Fibroblast of skin of scalp (primary cell): ENCODE results near the gene DSG3.
"Not testable (repeated sequence)": the region's sequence is repeated elsewhere in the genome, so short reads cannot be mapped to it uniquely, and the experiment has no call there.

Experiments used
- DNase-seq: peaks from one replicate; pipeline ENCODE4 v3.0.0-alpha.2; 2013

The DSG3 gene

DNA sequence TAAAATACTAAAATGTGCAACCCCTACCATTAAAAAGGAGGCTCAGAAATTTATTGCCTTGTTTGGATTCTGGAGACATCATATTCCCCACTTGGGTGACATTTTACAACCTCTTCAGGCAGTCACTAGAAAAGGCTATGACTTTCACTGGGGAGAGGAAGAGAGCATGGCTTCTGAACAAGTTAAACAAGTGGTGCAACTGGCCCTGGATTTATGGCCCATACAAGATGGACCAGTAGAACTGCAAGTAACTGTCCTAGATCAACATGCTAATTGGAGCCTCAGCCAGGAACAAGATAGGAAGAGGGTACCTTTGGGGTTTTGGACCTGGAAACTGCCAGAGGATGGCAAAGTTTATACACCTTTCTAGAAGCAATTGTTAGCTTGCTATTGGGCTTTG is 46.4 kb downstream of the DSG3 start:
- DNase-seq = no peak

DNA sequence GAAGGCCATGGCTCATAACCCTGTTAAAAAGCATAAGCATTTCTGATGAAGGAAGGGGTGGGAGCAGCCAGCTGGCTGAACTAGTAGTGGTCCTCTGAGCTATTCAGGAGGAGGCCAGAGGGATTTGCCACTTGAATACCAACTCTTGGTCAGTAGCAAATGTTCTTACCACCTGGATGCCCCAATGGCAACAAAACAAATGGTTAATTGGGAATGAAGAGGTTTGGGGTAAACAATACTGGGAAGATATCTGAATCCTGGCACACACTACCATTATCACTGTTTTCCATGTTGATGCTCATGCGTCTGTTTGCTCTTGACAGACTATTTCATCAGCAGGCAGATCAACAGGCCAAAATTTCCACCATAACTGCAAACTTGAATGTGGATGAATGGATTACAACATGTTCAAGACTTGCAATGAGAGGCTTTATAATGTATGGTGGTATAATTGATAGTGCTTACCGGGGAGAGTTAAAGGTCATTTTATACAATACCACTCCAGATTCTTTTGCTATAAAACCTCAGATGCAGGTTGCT is 47.2 kb downstream of the DSG3 start:
- not testable (repeated sequence) for DNase-seq

DNA sequence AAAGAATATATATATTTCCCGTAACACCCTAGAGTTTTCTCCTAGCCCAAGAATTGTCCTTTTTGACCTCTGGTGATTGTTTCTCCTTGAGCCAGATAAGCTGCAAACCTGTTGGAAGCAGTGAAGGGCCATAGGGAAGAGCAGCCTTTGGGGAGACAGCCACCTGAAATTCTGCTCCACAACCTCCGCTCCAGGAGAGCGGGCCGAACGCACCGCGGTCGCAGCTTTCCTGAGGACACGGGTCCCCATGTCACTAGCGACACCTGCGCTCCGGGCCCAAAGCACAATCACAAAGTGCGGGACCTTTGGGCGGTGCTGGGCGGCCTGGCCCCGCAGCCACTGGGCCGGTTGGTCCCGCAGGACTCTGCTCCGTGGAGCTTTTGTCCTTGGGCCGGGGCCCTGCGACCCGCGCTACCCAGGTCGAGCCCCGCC is 49.9 kb downstream of the DSG3 start:
- no peak for DNase-seq

DNA sequence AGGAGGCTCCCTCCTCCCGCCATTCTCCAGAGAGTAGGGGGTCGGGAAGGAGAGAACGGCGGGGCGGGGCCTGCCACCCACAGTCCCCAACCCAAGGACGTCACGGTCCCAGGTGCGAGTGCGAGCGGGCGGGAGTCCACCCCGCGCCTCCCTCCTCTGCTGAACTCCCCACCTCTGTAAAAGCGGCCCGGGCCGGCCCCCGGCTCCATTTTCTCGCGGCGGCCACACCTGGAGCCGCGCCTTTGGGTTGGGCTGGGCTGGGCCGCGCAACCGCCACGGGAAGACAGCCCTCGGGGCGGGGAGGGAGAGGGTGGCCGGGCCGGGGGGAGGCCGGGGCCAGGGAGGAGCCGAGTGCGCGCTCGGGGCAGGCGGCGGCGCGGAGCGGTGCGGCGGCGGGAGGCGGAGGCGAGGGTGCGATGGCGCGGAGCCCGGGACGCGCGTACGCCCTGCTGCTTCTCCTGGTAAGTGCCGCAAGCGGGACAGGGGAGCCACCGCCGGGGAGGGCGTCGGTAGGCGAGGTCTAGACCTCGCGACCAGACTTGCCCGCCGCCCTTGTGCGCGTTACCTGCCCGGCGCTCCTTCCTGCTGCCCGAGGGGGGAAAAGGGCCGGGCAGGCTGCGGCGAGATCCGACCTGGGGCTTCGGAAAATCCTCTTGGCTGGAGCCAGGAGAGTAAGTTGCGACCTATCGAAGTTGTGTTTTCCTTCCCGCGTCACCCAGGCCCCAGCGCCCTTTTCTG is 50.5 kb downstream of the DSG3 start, which contains the start of gene DSG2:
TSS of gene DSG2 (plus strand) at position 342 of the 738 bp plus-strand sequence. CDS start at position 417, 75 bp downstream.
- peak; percentile 2 for DNase-seq

DNA sequence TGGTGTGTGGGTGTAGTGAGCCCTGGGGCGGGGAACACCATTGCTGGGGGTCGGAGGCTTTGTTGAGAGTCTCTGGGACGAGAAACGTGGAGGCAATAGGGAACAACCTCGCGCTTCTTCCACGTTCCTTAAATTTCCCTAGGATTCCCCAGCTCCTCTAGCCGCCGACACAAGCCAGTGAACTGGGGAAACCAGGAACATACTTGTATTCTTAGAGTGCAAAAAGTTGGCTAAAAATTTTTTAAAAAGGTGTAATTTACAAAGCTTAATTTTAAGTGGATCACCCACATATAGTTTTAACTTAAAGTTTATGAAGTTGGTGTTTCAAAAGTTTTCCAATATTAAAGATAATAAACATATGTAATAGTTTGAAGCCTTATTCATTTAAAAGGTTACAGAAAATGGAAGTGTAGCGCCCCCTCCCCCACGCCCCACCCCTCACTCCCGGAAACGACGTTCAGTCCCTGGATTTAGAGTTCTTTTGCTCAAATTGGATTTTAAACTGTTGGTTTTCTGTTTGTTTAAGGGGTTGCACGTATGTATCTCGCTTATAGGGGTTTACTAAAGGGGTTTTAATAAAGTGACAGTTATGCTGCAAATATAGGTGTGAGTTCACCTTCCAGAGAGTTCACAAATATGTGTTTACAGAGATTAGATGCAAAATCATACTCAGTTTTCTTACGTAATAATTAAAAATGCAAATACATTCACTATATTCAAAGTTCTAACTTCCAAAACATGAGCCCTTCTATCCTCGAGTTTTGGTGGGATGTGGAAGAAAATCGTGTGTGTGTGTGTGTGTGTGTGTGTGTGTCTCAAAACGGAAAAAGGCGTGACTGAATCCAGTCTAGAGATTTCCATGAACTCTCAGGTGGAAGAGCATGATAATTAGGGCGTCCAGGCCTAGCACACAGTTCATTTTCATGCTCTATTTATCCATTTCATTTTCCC is 51.3 kb downstream of the DSG3 start:
- DNase-seq = no peak

DNA sequence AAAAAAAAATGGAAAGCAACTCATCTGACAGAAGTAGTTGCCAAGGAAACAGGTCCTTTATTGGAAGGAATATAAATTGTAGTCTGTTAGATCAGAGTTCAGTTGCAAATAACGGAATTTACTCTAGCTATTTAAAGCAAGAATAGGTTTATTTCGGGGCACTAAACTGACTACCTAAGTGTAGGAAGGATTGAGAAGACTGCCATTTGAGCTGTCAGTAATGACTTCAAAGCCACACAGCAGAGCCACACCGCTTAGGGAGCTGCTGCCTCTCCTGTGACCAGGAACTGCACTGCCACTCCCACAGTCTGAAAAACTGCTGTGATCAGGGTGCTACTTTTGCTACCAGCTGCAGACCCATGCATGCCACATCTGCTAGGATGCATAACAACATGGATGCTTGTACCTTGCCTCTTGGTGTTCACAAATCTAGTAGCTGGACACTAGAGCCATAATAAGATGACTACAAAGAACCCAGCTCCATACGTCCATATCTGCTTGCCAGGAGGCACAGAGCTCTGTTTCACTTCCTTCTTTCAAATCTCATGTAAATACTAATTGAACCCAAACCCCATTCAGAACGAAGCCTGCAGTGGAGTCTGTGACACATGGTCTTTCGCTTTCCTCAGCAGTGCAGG is 52.6 kb downstream of the DSG3 start:
- no peak for DNase-seq

DNA sequence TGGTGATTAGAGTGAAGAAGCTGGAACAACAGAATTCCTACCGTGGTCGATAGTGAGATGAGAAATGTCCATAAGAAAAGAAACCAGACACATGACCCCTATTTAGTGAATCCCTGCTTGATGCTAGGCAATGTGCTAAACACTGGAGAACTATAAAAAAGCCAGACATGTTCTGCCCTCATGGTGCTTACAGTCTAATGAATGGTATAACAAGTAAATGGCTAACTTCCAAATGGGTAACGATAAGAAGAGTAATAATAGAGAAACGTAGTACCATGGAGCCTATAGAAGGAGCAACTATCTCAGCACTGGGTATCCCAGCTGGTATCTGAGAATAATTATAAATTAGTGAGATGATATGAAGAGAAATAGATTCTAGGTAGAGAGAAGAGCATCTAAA is 55.5 kb downstream of the DSG3 start:
- no peak for DNase-seq

DNA sequence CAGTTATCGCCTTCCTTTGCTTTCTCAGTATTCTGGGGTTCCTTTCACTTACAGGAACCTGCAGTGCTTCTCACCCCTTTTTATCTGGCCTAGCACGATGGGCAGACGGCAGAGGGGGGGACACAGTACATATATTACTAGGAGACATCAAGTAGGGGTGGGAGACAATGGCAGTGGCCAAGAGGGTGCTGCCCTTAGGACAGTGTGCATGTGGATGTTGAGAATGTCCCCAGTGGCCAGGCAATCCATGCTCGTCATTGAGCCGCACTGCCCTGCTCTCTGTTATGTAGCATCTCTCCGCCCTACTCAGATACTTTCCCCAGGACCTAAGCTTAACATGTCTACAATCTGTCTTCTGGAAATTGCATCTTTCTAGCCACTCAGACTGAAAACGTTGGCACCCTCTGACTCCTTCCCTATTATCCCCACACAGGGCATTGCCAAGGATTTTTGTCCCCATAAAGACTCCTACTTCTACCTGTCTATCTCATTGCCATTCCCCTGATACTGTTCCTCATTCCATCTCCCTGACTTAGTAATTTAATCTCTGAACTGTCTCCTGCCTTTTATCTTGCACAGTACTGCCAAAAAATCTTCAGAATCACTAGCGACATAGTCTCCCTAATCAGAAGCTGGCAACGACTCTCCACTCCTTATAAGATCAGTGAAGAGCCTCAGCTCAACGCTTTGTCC is 57.1 kb downstream of the DSG3 start:
- DNase-seq = no peak

DNA sequence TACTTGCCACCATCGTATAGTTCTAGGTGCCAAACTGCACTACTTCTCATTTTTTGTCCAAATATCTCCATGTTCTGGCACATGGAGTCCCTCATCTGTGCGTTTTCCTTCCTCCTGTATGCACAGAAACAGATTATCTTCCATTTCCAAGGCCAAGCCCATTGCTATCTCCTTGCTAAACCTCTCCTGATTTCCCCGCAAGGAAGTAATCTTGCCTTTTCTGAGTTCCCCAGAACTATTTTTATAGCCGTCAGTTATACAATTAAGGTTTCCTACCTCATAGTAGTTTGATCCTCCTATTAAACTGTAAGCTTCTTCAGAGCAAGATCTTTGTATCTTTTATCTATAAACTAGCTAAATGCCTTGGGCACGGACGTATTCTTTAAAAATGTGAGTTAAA is 57.6 kb downstream of the DSG3 start:
- DNase-seq = no peak

DNA sequence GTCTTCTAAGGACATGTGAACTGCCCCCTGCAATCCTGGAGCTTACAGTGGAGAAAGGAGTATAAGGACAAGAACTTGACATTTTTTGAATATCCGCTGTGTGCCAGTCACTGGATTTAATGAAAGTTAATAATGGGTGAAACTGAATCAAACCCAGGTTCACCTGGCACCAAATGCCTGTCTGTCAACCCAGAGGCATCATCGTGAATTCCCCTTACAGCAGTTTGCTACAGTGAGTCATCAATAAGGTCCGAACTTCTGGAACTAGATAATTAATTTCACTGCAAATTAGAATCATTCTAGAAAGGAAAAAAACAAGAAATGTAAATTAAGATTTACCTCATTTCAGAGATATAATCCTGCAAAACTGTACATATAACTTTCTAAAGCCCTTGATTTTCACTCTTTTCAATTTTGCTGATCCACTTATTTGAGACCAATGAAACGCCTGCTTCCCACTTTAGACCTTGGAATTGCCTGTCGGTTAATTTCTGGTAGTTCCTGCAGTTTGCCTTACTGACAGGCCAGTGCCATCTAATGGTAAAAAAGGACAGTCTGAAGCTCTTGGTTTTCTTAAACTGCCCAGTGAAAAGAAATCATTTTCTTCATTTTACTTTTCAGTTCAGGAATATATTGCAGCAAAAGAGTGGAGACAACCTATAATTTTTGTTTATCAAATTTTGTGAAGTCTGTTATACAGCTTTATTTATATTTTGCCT is 58.6 kb downstream of the DSG3 start:
- peak; percentile 4 for DNase-seq

DNA sequence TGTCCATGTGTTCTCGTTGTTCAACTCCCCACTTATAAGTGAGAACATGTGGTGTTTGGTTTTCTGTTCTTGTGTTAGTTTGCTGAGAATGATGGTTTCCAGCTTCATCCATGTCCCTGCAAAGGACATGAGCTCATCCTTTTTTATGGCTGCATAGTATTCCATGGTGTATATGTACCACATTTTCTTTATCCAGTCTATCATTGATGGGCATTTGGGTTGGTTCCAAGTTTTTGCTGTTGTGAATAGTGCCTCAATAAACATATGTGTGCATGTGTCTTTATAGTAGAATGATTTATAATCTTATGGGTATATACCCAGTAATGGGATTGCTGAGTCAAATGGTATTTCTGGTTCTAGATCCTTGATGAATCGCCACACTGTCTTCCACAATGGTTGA is 59.6 kb downstream of the DSG3 start:
- not testable (repeated sequence) for DNase-seq

DNA sequence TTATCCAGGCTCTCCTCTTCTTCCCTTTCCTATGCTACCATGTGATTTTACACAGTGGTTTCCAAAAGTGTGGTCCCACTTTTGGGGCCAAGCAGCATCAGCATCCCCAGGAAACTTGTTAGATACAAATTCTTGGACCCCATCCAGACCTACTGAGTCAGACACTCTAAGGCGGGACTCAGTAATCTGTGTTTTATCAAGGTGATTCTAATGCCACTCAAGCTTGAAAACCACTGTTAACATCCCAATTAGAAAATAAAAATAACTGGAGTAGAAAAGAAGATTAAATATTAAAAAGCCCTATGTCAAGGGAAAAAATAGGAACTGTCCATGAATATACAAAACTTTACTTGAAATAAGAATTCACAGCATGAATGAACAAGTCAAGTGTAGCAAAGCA is 61.2 kb downstream of the DSG3 start:
- DNase-seq = no peak

DNA sequence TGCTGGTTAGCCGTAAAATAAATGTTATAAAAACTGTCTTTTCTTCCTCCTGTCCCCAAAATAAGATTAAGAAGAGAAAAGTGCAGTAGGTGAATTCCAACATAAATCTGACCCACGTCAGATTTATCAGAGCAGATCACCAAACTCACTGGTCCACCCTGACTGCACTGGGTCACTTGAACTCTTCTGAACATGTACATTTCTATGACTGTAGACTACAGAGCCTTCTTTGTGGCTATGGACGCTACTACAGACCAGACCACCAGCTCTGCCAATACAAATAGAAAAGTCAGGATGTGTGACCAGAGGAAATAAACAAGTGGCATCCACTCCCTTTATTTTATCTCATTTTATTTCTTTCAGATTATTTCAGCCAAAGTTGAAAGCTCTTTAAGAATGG is 62.0 kb downstream of the DSG3 start:
- DNase-seq = no peak

DNA sequence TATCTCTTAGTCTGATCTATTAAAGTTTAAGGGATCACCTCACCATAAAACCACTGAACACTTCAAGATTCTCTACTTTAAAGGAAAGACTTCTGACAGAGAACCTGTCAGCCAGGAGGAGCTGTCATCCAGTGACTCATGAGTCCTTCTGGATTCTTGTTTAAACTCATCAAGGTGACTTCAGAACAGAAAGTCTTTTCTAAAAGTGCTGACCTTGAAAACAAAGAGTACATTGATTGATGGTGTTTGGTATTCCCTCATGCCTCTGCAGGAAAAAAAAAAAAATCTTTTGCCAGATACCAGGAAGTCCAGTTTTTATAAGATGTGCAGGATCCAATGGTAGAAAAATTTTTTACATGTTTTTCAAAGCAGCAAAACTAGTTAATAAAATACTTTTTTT is 62.8 kb downstream of the DSG3 start:
- no peak for DNase-seq

DNA sequence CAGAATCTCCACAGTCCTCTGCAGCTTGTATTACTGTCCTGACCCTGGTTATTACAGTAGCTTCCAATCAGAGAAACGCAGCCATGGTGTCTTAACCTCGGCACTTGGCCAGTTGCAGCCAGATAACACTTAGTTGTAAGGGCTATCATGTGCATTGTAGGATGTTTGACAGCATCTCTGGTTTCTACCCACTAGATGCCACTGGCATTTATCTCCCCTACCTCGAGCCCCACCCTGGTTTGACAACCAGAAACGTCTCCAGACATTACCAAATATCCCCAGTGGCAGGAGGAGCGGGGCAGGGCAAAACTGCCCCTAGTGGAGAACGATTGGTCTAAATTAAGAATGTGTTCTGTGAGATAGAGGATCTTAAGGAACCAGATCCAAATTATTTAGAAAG is 63.6 kb downstream of the DSG3 start:
- DNase-seq = no peak

DNA sequence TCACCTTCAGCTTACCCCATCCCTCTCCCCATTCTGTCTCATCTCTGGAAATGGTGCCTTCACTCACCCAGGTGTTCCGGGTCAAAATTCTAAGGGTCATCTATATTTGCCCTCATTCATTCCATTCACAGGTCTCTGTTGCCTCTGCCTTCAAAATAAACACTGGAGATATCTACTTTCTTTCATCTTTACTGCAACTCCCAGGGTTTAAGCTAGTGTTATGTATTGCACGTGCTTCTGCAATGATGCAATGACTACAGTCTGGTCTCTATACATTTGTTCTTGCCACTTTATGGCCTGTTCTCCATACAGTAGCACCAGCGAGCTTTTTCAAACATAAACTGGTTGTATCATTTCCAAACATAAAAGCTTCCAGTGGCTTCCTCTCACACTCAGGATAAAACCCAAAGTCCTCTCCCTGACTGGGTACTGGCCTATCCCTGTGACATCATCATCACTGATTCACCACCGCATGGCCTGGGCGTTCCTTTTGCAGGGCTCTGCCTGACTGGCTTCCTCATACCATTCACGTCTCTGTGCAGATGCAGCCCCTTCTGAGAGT is 64.7 kb downstream of the DSG3 start:
- peak; percentile 46 for DNase-seq

DNA sequence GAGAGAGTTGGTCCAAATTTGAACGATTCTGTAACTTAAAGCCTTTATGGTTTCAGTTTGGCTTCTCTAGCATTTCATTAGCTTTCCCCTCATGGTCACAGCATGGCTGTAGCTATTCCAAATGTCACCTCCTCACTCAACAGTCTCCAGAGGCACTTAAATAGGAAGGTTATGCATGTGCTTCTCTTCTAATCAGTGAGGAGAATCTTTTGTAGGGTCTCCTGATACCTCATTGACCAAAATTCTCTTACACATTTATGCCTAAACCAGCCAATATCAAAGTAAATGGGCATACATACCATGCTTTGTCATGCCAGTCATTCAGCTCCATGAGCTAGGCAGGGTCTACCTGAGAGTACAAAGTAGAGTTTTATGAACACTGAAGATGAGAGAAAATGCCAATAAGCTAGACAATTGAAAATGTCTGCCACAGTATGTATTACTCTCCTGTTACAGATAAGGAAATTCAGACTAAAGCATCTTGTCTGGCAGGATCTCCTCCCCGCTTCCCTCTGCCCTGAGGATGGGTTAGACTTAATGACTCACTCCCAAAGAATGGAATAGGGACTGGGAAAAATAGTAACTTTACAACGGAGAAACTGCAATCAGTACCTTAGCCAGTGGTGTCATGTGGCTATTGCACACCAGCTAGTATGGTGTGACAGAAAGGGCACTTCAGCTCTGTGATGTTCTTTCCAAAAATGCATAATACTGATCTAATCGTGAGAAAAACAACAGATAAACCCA is 65.8 kb downstream of the DSG3 start:
- peak; percentile 43 for DNase-seq

DNA sequence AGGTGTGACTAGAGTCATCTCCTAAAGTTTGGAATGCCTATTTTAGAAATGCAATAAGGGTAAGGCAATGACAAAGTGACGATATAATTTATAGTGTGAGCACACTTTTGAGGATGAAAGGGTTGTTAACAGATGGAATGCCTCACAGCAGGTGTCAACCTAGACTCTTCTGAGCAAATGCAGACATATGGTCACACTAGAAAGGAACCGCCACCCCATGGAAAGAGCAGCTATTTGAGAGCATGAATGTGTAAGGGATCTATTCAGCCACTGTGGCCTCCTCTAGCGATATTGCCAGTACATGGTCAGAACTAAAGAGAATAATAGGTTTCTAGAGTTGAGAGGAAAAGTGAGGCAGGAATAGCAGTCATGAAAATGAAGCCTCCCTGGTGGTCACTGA is 68.9 kb downstream of the DSG3 start:
- no peak for DNase-seq

DNA sequence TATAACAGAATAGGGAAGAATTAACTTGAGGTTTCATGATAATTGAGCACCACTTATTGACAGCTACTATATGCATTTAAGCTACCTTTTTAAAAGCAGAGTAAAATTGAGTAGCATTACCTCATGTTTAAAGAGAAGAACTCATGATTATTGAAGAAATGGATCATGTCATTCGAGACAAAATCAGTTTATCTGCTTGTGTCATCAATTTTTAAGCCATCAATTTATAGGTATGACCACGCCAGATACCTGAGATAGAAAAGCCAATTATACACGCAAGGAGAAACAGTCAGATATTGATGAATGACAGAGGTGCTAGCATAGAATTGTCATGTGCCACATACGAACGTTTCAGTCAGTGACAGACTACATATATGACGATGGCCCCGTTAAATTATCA is 78.8 kb downstream of the DSG3 start:
- no peak for DNase-seq
